Endodermal cell (in vitro differentiated cells): ENCODE results near the gene OPCML. TPM values are rescaled to one million over a fixed set of nuclear protein-coding genes. Genes with fewer than 3 reads are reported as not detected.

ENCODE experiments used
- DNase-seq: peaks from one replicate; pipeline ENCODE4 v3.0.0-alpha.2; 2017
- H3K27ac ChIP-seq: 2 replicates; pipeline ENCODE4 v1.5.1; 2013; ENCODE audit warnings: mild to moderate bottlenecking, low read depth, low read length, moderate library complexity
- H3K27me3 ChIP-seq: 2 replicates; pipeline ENCODE4 v1.6.1; 2013; ENCODE audit warnings: mild to moderate bottlenecking, low read length, moderate library complexity; ENCODE audit not compliant: insufficient read depth, control insufficient read depth, poor library complexity, severe bottlenecking
- H3K36me3 ChIP-seq: 2 replicates; pipeline ENCODE4 v1.7.0; 2013; ENCODE audit warnings: mild to moderate bottlenecking, low read length, moderate library complexity; ENCODE audit not compliant: control insufficient read depth, insufficient read depth
- H3K4me1 ChIP-seq: one replicate; pipeline ENCODE4 v1.7.0; 2013; ENCODE audit warnings: low read length; ENCODE audit not compliant: control insufficient read depth, insufficient read depth
- H3K4me3 ChIP-seq: 2 replicates; pipeline ENCODE4 v1.5.1; 2013; ENCODE audit warnings: mild to moderate bottlenecking, low read length, moderate library complexity
- H3K9ac ChIP-seq: 2 replicates; pipeline ENCODE4 v1.6.1; 2013; ENCODE audit warnings: mild to moderate bottlenecking, low read length, moderate library complexity; ENCODE audit not compliant: poor library complexity, severe bottlenecking; ENCODE audit errors: extremely low read depth
- H3K9me3 ChIP-seq: 2 replicates; pipeline ENCODE4 v1.6.1; 2013; ENCODE audit warnings: mild to moderate bottlenecking, low read length, moderate library complexity; ENCODE audit not compliant: control insufficient read depth
- H3K27ac Mint-ChIP-seq: 2 replicates; pipeline ENCODE4 v1.8.0; 2020; ENCODE audit warnings: mixed read lengths
- H3K27me3 Mint-ChIP-seq: 2 replicates; pipeline ENCODE4 v1.8.0; 2021; ENCODE audit warnings: mild to moderate bottlenecking, mixed read lengths; ENCODE audit not compliant: insufficient read depth
- H3K36me3 Mint-ChIP-seq: 2 replicates; pipeline ENCODE4 v1.8.0; 2020; ENCODE audit warnings: low read depth, mixed read lengths
- H3K4me1 Mint-ChIP-seq: 2 replicates; pipeline ENCODE4 v1.8.0; 2020; ENCODE audit warnings: mixed read lengths
- H3K4me3 Mint-ChIP-seq: 2 replicates; pipeline ENCODE4 v1.8.0; 2020; ENCODE audit warnings: mild to moderate bottlenecking, moderate library complexity, mixed read lengths
- H3K9me3 Mint-ChIP-seq: 2 replicates; pipeline ENCODE4 v1.8.0; 2020; ENCODE audit warnings: mild to moderate bottlenecking, mixed read lengths
- CTCF ChIP-seq: fragments of 200-600 bp; sonication (generic); conservative IDR thresholded peaks from 2 replicates; pipeline ENCODE4 v1.5.0; 2021; ENCODE audit warnings: antibody characterized with exemption, mild to moderate bottlenecking
- WGBS, 2 experiments: methylation state at CpG; one replicate each; pipeline versions ENCODE4 v1.1.5 to v1.1.7; 2013; ENCODE audit warnings: missing lambda C conversion rate in 2 of 2, mixed read lengths in 1 of 2; ENCODE audit not compliant: insufficient coverage in 1 of 2, insufficient read length in 1 of 2; 5-methylcytosine and 5-hydroxymethylcytosine counted together
- total RNA-seq, 2 donors: library from RNA; stranded (reverse); fragmentation: NEBNext Ultra II Directional in 1 of 2; extraction: Animal tissue kit (Norgen Biotek cat#: 25700) in 1 of 2; gene quantifications; 2 replicates in 1 of 2; 3 replicates in 1 of 2; pipeline ENCODE4 v1.2.1, GENCODE V29; 2021

Gene OPCML
- total RNA-seq, 2 donors from 2014 or later, result 0.49 to 0.86 TPM

- Mint-ChIP-seq H3K27me3 (no peaks in the 10 kb centered on the region), H3K9me3 (no peaks in the 10 kb centered on the region), H3K27ac (no peak overlapping the region), H3K36me3 (no peaks in the 10 kb centered on the region), H3K4me3 (no peak overlapping the region), H3K4me1 (no peaks in the 10 kb centered on the region)
- 86 to 95% methylated on average over 3 to 5 of the region's 6 CpGs for WGBS, 2 experiments
- Histone ChIP-seq H3K27ac (no peak overlapping the region), H3K4me3 (no peak overlapping the region), H3K27me3 (no peaks in the 10 kb centered on the region), H3K4me1 (no peaks in the 10 kb centered on the region), H3K9ac (no peak overlapping the region), H3K9me3 (no peaks in the 10 kb centered on the region), H3K36me3 (no peaks in the 10 kb centered on the region)
- no peak for DNase-seq
- no peak for TF ChIP-seq CTCF
Observed at GRCh38 chr11:132811649-132812048, 720.7 kb downstream of the OPCML start.

- Mint-ChIP-seq H3K4me3 (no peak overlapping the region), H3K27ac (no peak overlapping the region), H3K4me1 (peaks cover 1% of the 10 kb centered on the region), H3K9me3 (no peaks in the 10 kb centered on the region), H3K36me3 (no peaks in the 10 kb centered on the region), H3K27me3 (no peaks in the 10 kb centered on the region)
- Histone ChIP-seq H3K4me1 (no peaks in the 10 kb centered on the region), H3K27me3 (no peaks in the 10 kb centered on the region), H3K4me3 (no peak overlapping the region), H3K36me3 (no peaks in the 10 kb centered on the region), H3K27ac (no peak overlapping the region), H3K9me3 (no peaks in the 10 kb centered on the region), H3K9ac (no peak overlapping the region)
- no peak for DNase-seq
- 94% methylated on average over 6 of the region's 6 CpGs; no CpG with 5 or more reads in 1 of the 2 experiments for WGBS, 2 experiments
- no peak for TF ChIP-seq CTCF
Observed at GRCh38 chr11:132809070-132809469, 723.2 kb downstream of the OPCML start.

- Histone ChIP-seq H3K9me3 (no peaks in the 10 kb centered on the region), H3K27me3 (no peaks in the 10 kb centered on the region), H3K27ac (no peak overlapping the region), H3K4me1 (no peaks in the 10 kb centered on the region), H3K9ac (no peak overlapping the region), H3K36me3 (no peaks in the 10 kb centered on the region), H3K4me3 (no peak overlapping the region)
- TF ChIP-seq CTCF, result no peak
- H3K4me1 Mint-ChIP-seq, result peaks cover 4% of the 10 kb centered on the region
- no peaks in the 10 kb centered on the region for H3K27me3 Mint-ChIP-seq
- no peak overlapping the region for H3K4me3 Mint-ChIP-seq
- H3K36me3 Mint-ChIP-seq, result no peaks in the 10 kb centered on the region
- 84 to 93% methylated on average over 3 to 4 of the region's 4 CpGs for WGBS, 2 experiments
- DNase-seq, result no peak
- no peaks in the 10 kb centered on the region for H3K9me3 Mint-ChIP-seq
- no peak overlapping the region for H3K27ac Mint-ChIP-seq
Observed at GRCh38 chr11:132804258-132804657, 728.0 kb downstream of the OPCML start.
